HepG2 (cell line): Measurements from ENCODE around the gene ZC3H14. TPM values are rescaled to one million over a fixed set of nuclear protein-coding genes. Genes with fewer than 3 reads are reported as not detected.

Source experiments
- ARNTL ChIP-seq: sonication (generic); formaldehyde crosslinking; IDR thresholded peaks from 2 replicates; pipeline ENCODE4 v1.4.0; 2020; ENCODE audit warnings: mild to moderate bottlenecking, missing genetic modification reagents
- HDAC1 ChIP-seq: sonication (generic); formaldehyde crosslinking; IDR thresholded peaks from 2 replicates; pipeline ENCODE4 v1.5.1; 2020; ENCODE audit warnings: mild to moderate bottlenecking, missing genetic modification reagents
- MED13 ChIP-seq: sonication (generic); formaldehyde crosslinking; IDR thresholded peaks from 2 replicates; pipeline ENCODE4 v1.5.0; 2020; ENCODE audit warnings: missing genetic modification reagents
- NCOA5 ChIP-seq: sonication (generic); formaldehyde crosslinking; IDR thresholded peaks from 2 replicates; pipeline ENCODE4 v1.4.0; 2020; ENCODE audit warnings: missing genetic modification reagents
- PAWR ChIP-seq: sonication (generic); formaldehyde crosslinking; IDR thresholded peaks from 2 replicates; pipeline ENCODE4 v1.4.0; 2020; ENCODE audit warnings: missing genetic modification reagents, mild to moderate bottlenecking, borderline replicate concordance
- SOX13 ChIP-seq, 3 experiments: fragments of 450-650 bp in 1 of 3; sonication (generic) in 1 of 3; formaldehyde crosslinking in 1 of 3; IDR thresholded peaks in 2 of 3; conservative IDR thresholded peaks in 1 of 3; 2 replicates each; pipeline versions ENCODE4 v1.5.0 to v1.6.1; 2016 to 2020; ENCODE audit warnings: antibody characterized with exemption in 1 of 3, mild to moderate bottlenecking in 1 of 3, missing compliant biosample characterization in 1 of 3, missing genetic modification reagents in 1 of 3, moderate library complexity in 1 of 3
- polyA plus RNA-seq, 8 experiments: library from polyadenylated mRNA; depleted of rRNA in 3 of 8; stranded (reverse) in 7 of 8; unstranded in 1 of 8; fragments of >200 nt; fragmentation: Illumina TruSeq in 4 of 8; extraction: Trizol in 4 of 8; gene quantifications; 2 replicates each; pipeline versions ENCODE4 v1.2.1 to v1.2.3, GENCODE V29; 2011 to 2016; ENCODE audit warnings: low read depth in 4 of 8, missing spikeins in 1 of 8, mixed read lengths in 1 of 8; ENCODE audit not compliant: insufficient read depth in 1 of 8
- total RNA-seq, 5 experiments: library from RNA; depleted of rRNA; stranded (reverse); fragments of >200 nt; fragmentation: Illumina TruSeq; extraction: Trizol; gene quantifications; 2 replicates each; pipeline ENCODE4 v1.2.3, GENCODE V29; 2016; ENCODE audit warnings: low read depth in 1 of 5
- TF ChIP-seq, protein P1 (sequence below): IDR thresholded peaks from 2 replicates; pipeline ENCODE4 v1.6.1; 2016; ENCODE audit warnings: low read depth, missing genetic modification reagents, missing compliant biosample characterization

ZC3H14 gene
- total and polyA plus RNA-seq, 2 of the 13 experiments (the other 11 are each of a cell fraction or from before 2014, with no cell fraction given): 65.1 to 67.5 TPM

DNA sequence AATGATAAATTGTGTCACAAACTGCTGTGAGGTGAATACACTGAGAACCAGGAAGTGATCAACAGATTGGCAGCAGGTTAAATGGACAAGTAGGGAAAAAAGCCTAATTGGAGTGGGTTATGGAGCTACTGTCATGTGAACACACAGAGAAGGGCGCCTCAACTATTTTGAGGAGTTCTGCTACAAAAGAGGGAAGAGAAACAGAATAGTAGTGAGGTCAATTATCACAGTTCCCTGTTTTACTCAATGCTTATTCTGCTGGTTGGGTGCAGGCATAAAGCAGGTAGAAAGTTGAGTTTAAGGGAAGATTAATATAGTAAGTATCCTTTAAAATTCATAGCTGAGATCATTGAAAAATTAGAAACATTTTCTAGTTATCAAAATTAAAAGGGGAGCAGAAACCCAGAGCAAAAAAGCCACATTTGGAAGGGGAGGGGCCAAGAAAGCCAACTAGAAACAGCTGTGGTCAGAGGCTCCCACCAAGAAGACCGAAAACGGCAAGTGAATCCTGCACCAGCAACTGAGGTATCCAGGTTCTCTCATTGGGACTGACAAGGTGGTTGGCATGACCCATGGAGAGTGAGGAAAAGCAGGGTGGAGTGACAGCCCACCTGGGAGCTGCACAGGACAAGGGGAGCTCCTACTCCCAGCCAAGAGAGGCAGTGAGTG is 105.7 kb downstream of the ZC3H14 start (continued):
- TF ChIP-seq SOX13 (IDR thresholded peaks at IDR 0.05) (no peak), SOX13 (CRISPR knock-in tag; conservative IDR thresholded peaks at IDR 0.05 in 1 of 2, IDR thresholded peaks at IDR 0.05 in 1 of 2) (no peak), HDAC1 (no peak), NCOA5 (CRISPR knock-in tag) (no peak), PAWR (CRISPR knock-in tag) (no peak), ARNTL (CRISPR knock-in tag) (no peak), MED13 (no peak)
- TF ChIP-seq, protein P1, sequence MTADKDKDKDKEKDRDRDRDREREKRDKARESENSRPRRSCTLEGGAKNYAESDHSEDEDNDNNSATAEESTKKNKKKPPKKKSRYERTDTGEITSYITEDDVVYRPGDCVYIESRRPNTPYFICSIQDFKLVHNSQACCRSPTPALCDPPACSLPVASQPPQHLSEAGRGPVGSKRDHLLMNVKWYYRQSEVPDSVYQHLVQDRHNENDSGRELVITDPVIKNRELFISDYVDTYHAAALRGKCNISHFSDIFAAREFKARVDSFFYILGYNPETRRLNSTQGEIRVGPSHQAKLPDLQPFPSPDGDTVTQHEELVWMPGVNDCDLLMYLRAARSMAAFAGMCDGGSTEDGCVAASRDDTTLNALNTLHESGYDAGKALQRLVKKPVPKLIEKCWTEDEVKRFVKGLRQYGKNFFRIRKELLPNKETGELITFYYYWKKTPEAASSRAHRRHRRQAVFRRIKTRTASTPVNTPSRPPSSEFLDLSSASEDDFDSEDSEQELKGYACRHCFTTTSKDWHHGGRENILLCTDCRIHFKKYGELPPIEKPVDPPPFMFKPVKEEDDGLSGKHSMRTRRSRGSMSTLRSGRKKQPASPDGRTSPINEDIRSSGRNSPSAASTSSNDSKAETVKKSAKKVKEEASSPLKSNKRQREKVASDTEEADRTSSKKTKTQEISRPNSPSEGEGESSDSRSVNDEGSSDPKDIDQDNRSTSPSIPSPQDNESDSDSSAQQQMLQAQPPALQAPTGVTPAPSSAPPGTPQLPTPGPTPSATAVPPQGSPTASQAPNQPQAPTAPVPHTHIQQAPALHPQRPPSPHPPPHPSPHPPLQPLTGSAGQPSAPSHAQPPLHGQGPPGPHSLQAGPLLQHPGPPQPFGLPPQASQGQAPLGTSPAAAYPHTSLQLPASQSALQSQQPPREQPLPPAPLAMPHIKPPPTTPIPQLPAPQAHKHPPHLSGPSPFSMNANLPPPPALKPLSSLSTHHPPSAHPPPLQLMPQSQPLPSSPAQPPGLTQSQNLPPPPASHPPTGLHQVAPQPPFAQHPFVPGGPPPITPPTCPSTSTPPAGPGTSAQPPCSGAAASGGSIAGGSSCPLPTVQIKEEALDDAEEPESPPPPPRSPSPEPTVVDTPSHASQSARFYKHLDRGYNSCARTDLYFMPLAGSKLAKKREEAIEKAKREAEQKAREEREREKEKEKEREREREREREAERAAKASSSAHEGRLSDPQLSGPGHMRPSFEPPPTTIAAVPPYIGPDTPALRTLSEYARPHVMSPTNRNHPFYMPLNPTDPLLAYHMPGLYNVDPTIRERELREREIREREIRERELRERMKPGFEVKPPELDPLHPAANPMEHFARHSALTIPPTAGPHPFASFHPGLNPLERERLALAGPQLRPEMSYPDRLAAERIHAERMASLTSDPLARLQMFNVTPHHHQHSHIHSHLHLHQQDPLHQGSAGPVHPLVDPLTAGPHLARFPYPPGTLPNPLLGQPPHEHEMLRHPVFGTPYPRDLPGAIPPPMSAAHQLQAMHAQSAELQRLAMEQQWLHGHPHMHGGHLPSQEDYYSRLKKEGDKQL (CRISPR knock-in tag): no peak
